GM18526 (cell line): Measurements from ENCODE around the gene OR4D5.

Source experiments
- POLR2A ChIP-seq: IDR thresholded peaks from 3 replicates; pipeline ENCODE4 v1.6.1; 2011; ENCODE audit not compliant: insufficient read length; ENCODE audit errors: extremely low read depth

Gene OR4D5

DNA sequence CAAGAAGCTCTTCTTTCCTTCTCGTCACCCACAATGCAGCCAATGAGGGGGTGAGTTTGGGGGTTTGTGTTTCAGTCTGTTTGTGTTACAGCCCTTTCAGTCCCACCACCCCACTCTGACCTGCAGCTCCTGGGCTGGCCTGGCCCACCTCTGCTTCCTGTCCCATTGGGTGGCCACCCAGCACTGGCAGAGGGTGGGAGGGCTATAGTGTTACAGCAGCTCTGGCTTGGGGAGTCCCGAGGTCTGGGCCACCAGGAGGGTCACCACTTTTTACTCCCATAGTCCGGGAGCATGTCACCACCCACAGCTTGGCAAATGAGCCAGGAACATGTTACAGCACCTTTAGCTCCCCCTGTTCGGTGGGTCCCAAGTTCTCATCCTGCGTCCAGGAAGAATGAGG is 39.9 kb downstream of the OR4D5 start:
- TF ChIP-seq POLR2A = no peak
